Measurements from ENCODE around the gene CMYA5.
"Not testable (repeated sequence)": the region's sequence is repeated elsewhere in the genome, so short reads cannot be mapped to it uniquely, and the experiment has no call there.

The CMYA5 gene

DNA sequence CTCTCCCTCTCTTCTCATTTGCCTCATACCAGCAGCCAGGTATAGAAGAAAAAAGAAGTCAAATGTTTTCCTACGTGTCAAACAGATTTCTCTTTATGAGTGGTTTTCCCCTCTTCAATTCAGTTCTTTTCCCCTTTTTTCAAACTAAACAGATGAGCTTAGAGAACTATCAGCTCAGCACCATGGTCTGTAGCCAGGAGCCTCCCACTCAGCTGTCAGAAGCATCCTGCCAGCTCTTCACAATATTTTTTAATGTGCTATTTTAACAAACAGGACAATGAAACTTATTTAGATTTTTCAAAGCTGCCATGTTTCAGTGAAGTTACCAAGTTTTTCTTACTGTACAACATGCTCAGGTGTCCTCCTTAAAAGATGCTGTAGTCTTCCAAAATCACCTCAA is 63.5 kb downstream of the CMYA5 start:
- DNase-seq, result no peak

- DNase-seq, result no peak
Observed at GRCh38 chr5:79753877-79754645, 64.4 kb downstream of the CMYA5 start.

GRCh38 chr5:79754865-79755555 is 65.4 kb downstream of the CMYA5 start:
- no peak for DNase-seq

- no peak for DNase-seq
Observed at GRCh38 chr5:79756076-79756475, 66.4 kb downstream of the CMYA5 start.

DNA sequence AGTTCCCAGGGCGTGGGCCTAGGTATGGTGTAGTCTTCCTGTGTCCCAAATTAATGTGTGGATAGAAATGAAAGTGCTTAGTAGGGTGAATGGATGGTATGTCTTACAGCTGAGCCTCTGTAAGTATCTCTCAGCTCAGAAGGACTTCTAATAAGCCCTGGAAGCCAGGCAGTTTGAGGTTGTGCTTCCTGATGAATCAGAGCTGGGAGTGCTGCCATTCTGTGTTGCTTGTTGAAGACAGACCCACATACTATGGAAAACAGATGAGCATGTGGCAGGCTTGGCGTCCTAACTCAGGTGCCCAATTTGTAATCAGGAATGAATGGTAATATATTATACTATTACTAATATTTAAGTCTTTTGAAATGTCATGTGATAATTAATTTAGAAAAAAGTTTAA is 69.8 kb downstream of the CMYA5 start:
- no peak for DNase-seq

DNA sequence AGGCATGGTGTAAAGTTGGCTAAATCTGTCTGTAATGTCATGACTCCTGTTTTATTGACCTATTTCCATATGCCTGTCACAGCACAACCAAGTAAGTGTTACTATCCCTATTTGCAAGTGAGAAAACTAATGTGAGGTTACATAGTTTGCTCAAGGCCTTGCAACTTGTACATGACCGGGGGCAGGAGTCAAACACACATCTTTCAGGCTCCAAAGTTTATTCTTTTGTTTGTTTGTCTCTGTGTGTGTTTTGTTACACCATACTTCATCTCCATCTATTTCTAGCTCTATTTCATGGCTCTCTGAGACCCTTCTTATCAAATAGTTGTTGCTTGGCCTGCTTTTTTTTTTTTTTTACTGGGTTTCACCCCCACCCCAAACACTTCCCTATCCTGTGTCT is 70.2 kb downstream of the CMYA5 start:
- DNase-seq, result no peak

- no peak for DNase-seq
Observed at GRCh38 chr5:79762929-79763328, 73.3 kb downstream of the CMYA5 start.

- DNase-seq, result not testable (repeated sequence)
Observed at GRCh38 chr5:79764147-79764546, 74.5 kb downstream of the CMYA5 start.

DNA sequence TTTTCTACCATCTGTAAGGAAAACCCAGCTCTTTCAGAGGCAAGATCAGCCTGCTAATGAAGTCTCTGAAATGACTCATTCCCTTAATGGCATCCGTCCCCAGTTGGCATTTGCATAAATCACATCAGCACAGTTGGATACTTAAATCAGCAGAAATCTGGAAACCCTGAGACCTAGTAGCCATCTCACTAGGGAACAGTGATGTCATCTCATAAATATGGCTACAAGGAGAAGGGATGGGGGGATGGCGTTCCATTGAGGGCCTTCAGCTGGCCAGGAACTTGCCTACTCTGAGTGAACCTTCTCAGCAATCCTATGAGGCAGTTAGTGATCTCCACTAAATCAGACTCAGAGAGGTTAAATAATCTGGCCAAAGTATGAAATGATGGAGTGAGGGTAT is 81.8 kb downstream of the CMYA5 start:
- DNase-seq, result no peak

DNA sequence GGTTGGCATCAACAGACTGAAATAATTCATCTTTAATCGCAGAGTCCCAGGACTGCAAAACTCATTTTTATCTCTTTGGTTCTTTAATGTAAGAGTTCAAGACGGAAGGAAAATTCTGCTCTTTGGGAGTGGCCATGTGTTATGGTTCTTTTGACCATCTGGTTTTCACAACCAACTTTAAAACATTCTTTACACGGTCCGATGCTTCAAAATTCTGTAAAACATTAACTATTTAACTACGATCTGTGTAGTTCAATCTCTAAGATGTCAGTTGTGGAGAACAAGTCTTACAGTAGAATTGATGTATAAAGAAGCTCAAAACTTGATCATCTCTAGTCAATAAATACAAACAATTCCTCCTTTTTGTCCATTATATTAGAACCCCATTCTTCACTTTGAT is 83.0 kb downstream of the CMYA5 start:
- DNase-seq, result no peak

- no peak for DNase-seq
Observed at GRCh38 chr5:79773612-79774011, 84.0 kb downstream of the CMYA5 start.

DNA sequence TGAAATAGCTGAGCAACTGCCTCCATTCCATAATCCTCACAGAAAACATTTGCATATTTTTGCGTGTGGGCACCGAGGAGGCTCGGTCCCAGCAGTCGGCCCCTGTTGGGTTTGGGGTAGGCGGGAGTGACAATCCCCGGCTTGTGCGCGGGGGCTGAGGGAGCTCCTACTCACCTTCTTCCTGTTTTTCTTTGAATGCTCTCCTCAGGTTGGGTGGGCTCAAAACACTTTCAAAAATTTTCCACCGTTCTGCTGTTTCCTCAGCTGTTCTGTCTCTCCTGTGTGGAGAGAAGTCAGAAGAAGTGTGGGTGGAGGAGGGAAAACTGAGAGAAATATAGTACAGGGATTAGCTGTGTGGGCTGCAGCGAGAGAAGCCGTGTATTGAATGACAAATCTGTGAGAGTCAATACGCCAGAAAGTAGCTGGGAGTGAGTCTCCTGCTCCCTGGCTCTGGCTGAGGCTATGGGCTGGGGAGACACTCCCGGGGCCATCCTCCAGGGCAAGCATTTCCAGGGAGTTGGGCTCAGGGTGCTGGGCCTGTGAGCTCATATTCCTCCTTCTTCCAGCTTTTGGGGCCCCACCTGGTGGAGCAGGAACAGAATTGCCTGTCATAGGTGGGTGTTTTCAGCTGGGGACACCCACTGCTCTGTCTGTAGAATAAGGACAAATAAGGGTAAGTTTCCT is 84.7 kb downstream of the CMYA5 start:
- no peak for DNase-seq

- DNase-seq, result no peak
Observed at GRCh38 chr5:79774855-79775237, 85.2 kb downstream of the CMYA5 start.

DNA sequence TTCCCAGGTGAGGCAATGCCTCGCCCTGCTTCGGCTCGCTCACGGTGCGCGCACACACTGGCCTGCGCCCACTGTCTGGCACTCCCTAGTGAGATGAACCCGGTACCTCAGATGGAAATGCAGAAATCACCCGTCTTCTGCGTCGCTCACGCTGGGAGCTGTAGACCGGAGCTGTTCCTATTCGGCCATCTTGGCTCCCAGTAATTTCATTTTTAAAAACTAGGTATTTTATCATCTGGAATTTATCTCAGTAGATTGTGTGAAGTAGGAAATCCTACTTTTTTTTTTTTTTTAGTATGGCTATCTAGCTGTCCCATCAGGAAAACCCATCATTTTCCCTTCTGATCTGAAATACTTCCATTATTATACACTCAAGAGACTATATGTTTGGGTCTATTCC is 95.1 kb downstream of the CMYA5 start:
- not testable (repeated sequence) for DNase-seq

GRCh38 chr5:79785983-79786382 is 96.3 kb downstream of the CMYA5 start:
- DNase-seq, result no peak

- DNase-seq, result no peak
Observed at GRCh38 chr5:79787448-79787847, 97.8 kb downstream of the CMYA5 start.

GRCh38 chr5:79791843-79792242 is 102.2 kb downstream of the CMYA5 start:
- DNase-seq, result no peak

DNA sequence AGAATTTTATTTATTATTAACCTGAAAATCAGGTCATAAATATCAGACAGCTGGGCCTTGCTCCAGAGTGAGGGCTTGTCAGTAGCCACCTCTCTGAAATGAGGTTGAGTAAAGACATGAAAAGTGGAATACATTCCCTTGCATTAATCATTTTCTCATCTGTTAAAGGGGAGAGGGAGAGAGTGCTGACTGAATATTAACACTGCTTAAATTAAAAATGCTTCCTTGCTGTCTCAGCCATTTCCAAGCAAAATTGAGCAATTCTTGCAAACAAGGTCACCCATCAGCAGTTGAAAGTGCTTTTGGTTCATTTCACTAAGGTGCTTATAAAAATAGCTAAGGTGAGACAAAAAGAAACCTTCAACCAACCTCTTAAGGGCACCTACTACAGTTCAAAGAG is 102.8 kb downstream of the CMYA5 start:
- no peak for DNase-seq

- no peak for DNase-seq
Observed at GRCh38 chr5:79793304-79793703, 103.7 kb downstream of the CMYA5 start.

DNA sequence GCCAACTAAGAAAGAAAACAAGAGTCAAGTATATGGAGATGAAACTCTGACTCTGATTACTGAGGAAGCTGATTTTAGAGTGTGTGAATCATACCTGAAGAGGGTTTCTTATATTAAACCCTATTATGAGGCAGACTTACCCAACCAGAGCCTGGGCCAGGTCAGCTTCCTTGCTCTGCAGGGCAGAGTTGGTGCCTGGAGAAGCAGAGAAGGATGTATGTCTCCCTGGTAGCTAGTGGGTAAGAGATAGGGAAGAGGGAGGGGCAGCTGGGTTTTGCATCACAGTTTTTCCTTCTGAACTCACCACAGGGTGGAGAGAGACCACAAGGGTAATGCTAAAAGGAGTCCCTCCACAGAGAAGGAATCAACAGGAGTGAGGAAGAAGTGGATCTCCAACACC is 104.1 kb downstream of the CMYA5 start:
- no peak for DNase-seq

DNA sequence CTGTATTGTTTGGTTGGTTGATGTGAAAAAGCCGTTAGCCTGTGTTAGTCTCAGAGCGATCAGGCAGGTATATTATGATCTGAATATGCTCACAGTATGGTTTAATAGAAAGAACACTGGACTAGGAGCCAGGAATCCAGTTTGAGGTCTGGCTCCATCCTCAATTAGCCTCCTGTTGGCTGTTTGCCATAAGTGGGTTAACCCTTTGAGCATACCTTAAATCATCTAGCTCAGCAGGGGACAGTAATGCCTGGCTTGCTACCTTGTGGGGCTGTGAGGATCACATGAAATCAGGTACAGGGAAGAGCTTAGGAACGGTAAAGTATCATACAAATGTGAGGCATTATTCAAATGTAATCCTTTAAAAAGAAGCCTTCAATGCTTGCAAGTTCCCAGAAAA is 104.7 kb downstream of the CMYA5 start:
- no peak for DNase-seq

DNA sequence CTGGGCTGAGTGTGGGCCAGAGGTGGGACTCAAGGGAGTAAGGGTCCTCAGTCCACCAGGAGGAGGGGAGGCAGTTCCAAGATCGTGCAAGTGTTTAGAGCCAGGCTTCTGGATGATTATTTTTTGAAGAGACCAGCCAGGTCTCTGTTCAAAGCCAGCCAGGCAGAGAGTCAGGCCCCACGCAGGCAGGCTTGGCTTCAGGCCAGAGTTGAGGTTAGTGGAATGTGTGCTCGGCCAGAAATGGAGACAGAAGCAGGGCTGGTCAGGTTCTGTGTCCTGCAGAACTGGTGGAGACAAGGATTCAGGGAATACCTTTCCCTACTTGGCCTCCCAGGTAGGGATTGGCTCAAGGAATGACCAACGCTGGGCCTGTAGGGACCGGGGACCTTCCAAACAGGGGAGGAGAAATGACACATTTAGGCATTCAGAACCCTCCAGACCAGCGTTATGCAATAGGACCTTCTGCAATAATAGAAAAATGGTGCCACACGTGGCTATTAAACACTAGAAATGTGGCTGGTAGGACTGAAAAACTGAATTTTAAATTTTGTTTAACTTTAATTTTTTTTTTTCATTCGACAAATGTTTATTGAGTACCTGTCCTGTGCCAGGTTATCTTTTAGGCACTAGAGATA is 106.2 kb downstream of the CMYA5 start:
- no peak for DNase-seq

- DNase-seq, result no peak
Observed at GRCh38 chr5:79798893-79799590, 109.4 kb downstream of the CMYA5 start.
